HG02610 (cell line): ENCODE measurements around the gene ALLC.
"Not testable (repeated sequence)": the region's sequence is repeated elsewhere in the genome, so short reads cannot be mapped to it uniquely, and the experiment has no call there.

Experiments used
- ATAC-seq: cut with Tn5 transposase; IDR thresholded peaks from one replicate; pipeline ENCODE4 v1.9.1; 2021; ENCODE audit warnings: mild to moderate bottlenecking, moderate library complexity; ENCODE audit not compliant: unreplicated experiment

Gene ALLC

GRCh38 chr2:3626118-3626811 is 31.7 kb upstream of the ALLC start:
- no peak for ATAC-seq

GRCh38 chr2:3626812-3627499 is 31.0 kb upstream of the ALLC start:
- no peak for ATAC-seq

- ATAC-seq: no peak
These were observed 30.4 kb upstream of the ALLC start for GRCh38 chr2:3627500-3628100.

- ATAC-seq: no peak
These were observed 29.7 kb upstream of the ALLC start for GRCh38 chr2:3628241-3628679.

- no peak for ATAC-seq
These were observed 29.2 kb upstream of the ALLC start for GRCh38 chr2:3628800-3629199.

GRCh38 chr2:3630631-3631030 is 27.4 kb upstream of the ALLC start:
- no peak for ATAC-seq

DNA sequence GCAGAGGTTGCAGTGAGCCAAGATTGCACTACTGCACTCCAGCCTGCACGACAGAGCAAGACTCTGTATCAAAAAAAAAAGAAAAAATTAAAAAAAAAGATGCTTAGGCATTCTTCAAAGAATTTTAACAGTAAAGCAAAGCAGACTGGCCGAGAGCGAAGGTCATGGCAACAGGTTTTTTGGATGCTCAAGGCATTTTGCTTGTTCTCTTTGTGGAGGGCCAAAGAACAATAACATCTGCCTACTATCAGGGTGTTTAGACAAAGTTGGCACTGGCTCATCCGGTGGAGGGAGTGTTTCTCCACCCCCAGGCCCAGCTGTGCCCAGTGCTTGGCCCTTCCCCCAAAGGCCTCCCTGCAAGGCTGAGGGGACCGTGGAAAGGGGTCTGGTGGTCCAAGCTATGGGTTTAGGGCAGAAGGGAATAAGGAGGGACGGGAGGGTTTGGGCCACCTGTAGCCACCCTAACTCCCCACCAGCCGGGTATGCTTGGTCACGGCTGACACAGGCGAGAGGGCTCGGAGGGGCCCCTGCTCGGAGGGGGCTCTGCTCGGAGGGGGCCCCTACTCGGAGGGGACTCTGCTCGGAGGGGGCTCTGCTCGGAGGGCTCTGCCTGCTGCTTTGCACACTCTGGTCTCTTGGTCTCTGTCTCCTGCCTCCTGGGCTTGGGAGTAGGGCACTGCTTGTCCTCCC is 26.7 kb upstream of the ALLC start:
- ATAC-seq: no peak

- no peak for ATAC-seq
These were observed 25.9 kb upstream of the ALLC start for GRCh38 chr2:3631851-3632659.

GRCh38 chr2:3633089-3633981 is 24.7 kb upstream of the ALLC start:
- no peak for ATAC-seq

GRCh38 chr2:3633982-3634595 is 23.9 kb upstream of the ALLC start:
- ATAC-seq: no peak

GRCh38 chr2:3634596-3635121 is 23.3 kb upstream of the ALLC start:
- ATAC-seq: no peak

GRCh38 chr2:3635171-3635974 is 22.6 kb upstream of the ALLC start:
- ATAC-seq: no peak

GRCh38 chr2:3635975-3636327 is 22.0 kb upstream of the ALLC start:
- not testable (repeated sequence) for ATAC-seq

GRCh38 chr2:3636586-3637310 is 21.3 kb upstream of the ALLC start:
- no peak for ATAC-seq

DNA sequence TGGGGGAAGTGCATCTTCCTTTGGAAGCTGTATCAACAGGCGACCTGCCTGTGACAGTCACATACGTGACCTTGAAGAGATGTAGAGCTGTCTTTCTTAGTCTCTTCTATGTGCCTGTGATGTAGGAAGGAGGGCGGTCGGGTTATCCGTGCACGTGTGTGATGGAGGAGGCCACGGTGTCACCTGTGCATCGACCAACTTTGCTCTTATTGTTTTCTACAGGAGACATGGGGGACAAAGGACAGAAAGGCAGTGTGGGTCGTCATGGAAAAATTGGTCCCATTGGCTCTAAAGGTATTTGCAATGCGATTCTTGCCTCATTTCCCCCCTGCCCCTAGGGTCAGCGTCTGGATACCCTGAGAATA is 20.7 kb upstream of the ALLC start:
- ATAC-seq: no peak

GRCh38 chr2:3637692-3638455 is 20.1 kb upstream of the ALLC start:
- ATAC-seq: no peak

GRCh38 chr2:3638456-3638810 is 19.6 kb upstream of the ALLC start:
- ATAC-seq: no peak
